ENCODE results near the gene ANKS1B.

ANKS1B gene

DNA sequence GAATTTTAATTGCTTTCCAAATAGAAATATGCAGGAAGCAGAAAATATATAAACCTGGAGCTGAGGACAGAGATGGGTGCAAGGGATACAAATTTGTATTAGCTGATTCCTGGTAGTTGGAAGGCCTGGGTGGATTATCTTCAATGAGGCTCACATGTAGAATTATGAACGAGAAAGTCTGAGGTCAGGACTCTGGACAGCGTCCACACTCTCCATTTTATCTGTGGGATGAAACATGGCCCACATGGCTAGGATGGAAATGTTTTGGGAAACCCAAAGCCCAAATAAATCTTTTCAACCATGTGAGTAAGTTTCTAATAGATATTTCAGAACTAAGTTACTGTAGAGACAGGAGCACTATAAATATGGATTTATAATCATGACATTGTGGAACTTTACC, 1083.5 kb downstream of the ANKS1B start:
- DNase-seq: no peak

DNA sequence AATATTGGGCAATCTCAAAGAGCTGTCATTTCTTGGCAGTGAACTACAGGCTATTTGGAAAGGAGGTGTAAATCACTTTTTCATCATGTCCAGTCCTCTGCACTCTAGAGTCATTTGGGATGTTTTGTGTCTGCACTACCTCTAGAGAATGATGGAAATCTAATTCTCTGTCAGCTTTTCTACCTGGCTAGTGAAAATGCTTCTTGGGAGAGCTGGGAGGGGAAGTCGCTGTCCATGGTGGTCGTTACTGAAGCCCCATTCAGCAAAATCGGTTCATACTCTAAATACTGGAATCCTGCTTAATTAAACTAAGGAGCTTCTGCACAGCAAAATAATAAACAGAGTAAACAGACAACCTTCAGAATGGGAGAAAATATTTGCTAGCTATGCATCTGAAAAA, 1087.8 kb downstream of the ANKS1B start:
- DNase-seq: no peak

GRCh38 chr12:98895086-98895651, 1089.6 kb downstream of the ANKS1B start:
- no peak for DNase-seq

DNA sequence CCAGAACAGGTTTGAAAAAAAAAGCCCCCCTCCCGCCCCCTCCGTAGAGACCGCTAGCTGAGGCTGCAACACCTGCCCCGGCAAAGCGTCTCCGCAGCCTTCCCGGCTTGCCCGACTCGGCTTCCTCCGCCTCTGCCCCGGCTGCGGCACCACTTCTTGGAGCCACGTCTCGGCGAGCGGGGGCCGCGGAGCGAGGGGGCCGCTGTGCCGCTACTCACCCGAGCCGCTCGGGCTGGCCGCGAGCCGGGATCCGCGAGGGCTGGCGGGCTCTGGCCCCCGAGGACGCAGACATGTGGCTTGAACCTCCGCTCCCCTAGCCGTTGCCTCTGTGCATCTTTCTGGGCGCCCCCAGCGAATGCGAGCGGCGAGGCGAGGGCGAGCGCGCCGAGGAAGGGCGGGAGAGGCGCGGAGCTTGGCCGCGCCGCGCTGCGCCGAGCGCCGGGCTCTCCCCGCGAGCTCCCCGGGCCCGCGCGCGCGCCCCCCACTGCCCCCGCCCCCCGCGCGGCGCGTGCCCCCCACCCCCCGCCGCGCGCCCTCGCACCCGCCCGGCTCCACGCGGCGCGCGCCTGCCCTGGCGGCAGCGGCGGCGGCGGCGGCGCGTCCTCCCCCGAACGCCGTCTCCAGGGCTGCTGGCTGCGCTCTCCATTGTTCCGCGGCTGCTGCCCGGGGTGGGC, 1090.2 kb downstream of the ANKS1B start:
- no peak for DNase-seq

DNA sequence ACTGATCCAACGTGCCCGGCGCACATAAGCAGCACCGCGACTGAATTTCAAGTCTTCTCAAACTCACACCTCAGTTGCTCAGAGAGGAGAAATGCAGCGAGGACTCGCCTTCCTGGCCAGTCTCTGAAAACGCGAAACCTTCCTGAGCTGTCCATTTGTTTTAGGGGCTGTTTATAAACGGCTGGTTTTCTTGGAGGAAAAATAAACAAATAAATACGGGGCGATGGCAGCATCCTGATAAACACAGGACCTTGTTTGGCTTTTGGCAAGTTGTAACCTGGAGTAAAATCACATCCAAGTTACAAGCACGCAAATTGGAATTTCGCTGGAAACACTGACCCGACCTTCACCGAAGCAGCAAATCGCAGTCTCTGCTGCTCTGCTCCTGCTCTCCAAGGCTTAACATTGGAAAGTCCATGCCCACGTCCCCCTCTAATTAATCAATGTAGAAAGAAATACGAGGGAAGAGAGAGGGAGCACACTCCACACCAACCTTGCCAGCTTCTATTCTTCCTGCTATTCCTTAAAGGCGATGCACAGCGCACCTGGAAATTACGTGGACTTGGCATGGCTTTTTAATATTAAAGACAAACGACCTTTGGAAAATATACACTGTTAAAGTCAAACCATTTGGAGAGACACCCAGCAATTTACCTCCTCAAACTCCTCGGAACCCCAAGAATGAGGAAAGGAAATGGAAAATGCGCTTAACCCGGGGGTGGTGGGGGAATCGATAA, 1090.9 kb downstream of the ANKS1B start:
- DNase-seq: no peak

GRCh38 chr12:98893126-98893674, 1091.5 kb downstream of the ANKS1B start:
- no peak for DNase-seq

DNA sequence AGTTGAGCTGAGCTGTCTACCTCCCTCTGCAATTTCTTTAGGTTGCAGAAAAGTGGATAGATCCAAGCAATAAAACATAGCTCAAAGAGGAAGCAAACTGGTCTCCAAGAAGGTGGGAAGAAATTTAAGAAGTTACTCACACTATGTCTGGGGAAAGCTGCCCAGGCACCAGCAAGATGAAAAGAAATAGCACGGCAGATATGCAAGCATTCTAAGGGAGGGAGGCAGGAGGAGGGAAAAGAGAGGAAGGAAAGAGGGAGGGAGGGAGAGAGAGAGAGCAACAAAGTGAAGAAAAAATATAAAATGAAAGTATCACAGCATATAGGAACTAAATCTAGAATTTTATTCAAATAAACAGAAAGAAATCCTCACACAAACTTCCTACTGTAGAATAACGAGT, 1099.0 kb downstream of the ANKS1B start:
- DNase-seq: no peak

DNA sequence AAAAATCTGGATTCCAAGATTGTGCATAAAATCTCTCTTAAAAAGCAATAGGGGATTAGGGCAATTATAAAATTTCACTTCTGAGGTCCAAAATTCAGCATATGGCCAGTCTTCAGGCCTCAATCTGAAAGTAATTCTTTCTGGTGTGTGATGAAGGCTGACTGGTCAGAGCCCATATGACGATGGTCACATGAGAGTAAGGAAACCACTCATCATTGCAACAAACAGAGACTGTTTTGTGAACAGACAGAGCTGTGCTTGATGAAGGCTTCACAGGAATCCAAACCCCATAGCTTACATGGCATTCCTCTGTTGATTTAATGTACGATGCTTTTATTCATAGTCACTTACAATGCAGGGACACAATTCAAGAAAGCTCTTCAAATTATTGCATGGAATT, 1101.5 kb downstream of the ANKS1B start:
- no peak for DNase-seq

GRCh38 chr12:98882526-98882925, 1102.2 kb downstream of the ANKS1B start:
- DNase-seq: no peak

GRCh38 chr12:98873776-98874175, 1111.0 kb downstream of the ANKS1B start:
- no peak for DNase-seq

GRCh38 chr12:98870504-98870903, 1114.2 kb downstream of the ANKS1B start:
- no peak for DNase-seq

DNA sequence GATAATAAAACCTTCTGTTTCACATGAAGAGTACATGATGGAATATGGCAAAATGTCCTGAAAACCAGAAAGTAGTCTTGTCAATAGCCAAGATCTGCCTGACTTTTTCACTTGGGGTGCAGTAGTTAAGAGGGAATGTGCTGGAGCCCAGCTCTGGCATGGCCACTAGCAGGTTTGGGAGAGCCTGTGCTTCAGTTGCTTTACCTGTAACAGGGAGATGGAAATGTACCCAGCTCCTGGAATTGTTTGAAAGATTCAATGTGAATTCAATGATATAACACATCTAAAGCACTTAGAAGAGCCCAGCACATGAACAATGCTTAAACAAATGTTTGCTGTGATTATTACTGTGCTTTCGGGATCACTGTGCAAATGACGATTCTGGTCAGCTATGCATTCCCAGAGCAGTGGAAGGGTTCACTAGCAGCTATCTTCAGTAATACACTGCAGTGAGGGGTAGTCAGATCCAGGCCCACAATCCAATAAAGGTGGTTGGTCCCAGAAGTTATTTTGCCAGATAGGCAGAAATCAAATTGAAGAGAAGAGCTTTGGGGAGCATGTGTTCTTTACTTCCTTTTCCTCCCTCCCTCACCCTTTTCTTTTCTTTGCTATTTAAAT, 1114.7 kb downstream of the ANKS1B start:
- no peak for DNase-seq

GRCh38 chr12:98868538-98868937, 1116.2 kb downstream of the ANKS1B start:
- DNase-seq: no peak

DNA sequence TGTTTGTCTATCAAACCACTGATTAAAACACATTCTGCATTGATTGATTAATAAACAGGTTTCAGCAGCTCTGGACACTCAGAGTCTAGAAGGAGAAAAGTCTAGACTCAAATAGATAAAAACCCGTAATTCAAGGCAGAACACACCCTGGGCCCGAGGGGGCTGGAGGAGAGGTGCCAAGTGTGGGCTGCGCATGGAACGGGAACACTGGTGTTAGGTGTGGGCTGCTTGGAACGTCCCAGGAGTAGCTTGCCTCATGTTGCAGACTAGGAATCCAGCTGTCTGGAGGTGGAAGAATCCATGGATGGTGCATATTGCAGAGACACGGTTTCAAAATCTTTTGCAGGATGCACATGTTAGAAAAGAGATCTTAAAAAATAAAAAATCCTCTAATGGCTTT, 1116.7 kb downstream of the ANKS1B start:
- DNase-seq: no peak

DNA sequence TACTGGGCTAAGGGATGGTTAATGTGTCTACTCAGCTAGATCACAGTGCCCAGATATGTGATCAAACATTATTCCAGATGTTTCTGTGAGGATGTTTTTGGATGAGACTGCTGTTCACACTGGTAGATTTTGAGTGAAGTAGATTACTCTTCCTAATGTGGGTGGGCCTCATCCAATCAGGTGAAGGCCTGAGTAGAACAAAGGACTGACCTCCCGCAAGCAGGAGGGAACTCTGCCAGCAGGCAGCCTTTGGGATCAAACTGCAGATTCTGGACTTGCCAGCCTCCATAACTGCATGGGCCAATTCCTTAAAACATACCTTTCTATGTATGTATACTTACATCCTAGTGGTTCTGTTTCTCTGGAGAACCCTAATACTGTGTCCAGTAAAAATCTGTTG, 1120.4 kb downstream of the ANKS1B start:
- DNase-seq: no peak

GRCh38 chr12:98863167-98863566, 1121.6 kb downstream of the ANKS1B start:
- DNase-seq: no peak

DNA sequence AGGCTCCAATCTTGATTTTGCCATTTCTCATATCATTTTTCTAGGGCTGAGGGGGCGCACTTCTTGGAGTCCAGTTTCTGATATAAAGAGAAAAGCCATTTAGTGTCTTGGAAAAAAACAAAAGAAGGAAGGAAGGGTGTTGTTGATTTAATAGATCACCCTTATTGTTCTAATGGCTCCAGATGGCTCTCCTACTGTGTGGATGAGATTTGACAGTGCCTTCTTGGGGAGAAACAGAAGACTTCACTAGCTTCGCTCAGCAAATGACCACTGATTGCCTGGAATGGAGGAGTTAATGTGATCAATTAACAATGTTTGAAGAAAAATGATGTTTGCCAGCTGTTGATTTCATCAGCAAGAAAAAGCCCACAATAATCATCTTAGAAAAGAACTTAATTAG, 1123.5 kb downstream of the ANKS1B start:
- DNase-seq: no peak

- no peak for DNase-seq
These were observed 1127.7 kb downstream of the ANKS1B start for GRCh38 chr12:98856897-98857540.

- DNase-seq: no peak
These were observed 1132.6 kb downstream of the ANKS1B start for GRCh38 chr12:98852181-98852580.

DNA sequence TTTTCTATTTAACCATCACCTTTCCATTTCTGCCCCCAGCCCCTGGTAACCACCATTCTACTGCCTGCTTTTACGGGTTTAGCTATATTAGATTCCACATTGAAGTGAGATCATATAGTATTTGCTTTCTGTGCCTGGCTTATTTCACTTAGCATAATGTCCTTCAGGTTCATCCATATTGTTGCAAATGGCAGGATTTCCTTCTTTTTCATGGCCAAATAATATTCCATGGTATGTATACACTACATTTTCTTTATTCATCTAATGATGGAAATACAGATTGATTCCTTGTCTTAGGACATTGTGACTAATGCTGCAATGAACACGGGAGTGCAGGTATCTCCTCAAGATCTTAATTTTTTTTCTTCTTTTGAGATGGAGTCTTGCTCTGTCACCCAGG, 1137.5 kb downstream of the ANKS1B start:
- DNase-seq: no peak

DNA sequence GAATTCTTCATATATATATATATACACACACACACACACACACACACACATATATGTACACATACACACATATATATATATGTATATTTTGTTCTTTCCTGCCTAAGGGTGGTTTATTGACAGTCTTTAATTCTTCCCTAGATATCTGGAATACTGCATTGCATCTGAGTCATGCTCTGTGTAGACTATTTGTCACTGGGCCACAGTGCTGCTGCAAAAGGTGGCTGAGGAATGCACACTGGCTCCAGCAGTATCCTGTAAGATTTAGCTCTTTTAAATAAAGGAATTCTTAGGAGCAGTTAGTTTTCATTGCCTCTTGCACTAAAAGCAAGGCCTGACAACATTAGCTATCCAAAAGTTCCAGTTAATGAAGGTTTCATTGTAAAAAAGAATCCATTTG, 1138.8 kb downstream of the ANKS1B start:
- no peak for DNase-seq

GRCh38 chr12:98840325-98840724, 1144.4 kb downstream of the ANKS1B start:
- no peak for DNase-seq

DNA sequence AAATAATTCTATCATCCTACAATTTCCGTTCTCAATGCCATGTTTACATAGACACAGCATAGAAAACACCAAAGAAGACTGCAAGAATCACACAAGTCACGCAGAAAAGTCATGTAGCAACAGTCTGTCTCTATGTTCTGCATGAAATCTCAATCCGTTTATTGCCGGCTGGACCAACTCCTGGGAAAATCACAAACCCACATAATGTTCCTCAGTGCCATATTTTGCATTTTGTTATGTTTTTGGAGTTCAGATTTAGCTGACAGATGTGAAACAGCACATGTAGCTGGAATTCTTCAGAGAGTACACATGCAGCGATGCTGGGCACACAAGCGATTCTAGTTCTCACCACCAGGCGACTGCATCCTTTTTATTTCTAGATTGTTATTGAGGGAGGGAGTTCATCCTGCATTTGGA, 1146.5 kb downstream of the ANKS1B start:
- no peak for DNase-seq
